GM04503 (cell line): Measurements from ENCODE around the gene PHLDA1.
A peak's percentile ranks its signal among the peaks of the same experiment; 100 is the strongest.
"Not testable (repeated sequence)": the region's sequence is repeated elsewhere in the genome, so short reads cannot be mapped to it uniquely, and the experiment has no call there.

Source experiments
- DNase-seq: peaks from one replicate; pipeline ENCODE4 v3.0.0-alpha.2; 2012; ENCODE audit warnings: low read depth

The PHLDA1 gene

DNA sequence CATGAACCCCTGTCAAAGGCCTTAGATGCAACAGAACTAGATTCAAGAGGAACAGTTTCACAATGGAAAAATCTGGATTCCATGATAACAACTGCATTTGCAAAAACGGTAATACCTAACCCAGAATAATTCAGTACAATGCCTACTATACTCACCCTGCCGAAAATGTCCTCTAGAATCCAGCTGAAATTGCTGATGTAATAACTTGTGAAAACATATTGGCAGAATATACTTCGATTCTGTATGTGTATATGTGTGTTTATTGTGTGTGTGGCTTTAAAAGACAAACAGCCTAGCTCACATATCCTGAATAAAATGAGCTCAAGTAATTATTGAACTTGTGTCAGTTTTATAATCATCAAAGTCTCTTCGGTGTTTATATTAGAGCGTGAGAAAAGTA is 46.0 kb downstream of the PHLDA1 start:
- DNase-seq: no peak

- DNase-seq: no peak
These were observed 46.9 kb downstream of the PHLDA1 start for GRCh38 chr12:75984577-75985182.

DNA sequence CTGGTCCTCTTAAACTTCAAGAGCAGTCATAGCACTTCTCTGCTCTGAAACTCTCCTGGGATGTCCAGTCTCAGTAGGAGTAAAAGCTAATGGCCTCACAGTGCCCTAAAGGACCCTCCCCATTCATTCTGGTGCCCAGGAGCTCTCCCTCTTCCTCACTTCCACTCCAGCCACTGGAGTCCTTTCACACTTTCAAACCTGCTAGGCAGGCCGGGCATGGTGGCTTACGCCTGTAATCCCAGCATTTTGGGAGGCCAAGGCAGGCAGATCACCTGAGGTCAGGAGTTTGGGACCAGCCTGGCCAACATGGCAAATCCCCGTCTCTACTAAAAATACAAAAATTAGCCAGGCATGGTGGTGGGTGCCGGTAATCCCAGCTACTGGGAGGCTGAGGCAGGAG is 47.7 kb downstream of the PHLDA1 start:
- DNase-seq: not testable (repeated sequence)

- no peak for DNase-seq
These were observed 48.5 kb downstream of the PHLDA1 start for GRCh38 chr12:75982979-75983660.

DNA sequence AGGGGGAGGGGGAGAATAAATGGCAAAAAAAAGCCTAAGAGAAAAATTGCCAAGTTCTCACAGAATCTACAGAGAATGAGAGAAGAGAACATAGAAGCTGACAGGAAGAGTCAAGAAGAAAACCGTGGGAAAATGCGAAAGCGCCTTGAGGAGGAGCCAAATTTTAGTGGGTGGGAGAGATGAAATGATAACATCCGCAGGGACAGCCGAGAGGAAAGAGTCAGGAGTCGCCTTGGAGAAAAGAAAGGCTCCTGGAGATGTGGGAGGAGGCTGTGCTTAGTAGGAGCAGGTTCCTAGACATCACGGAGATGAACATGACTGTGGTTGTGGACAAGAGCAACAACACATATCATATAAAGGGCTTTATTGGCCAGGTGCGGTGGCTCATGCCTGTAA is 49.4 kb downstream of the PHLDA1 start:
- no peak for DNase-seq

DNA sequence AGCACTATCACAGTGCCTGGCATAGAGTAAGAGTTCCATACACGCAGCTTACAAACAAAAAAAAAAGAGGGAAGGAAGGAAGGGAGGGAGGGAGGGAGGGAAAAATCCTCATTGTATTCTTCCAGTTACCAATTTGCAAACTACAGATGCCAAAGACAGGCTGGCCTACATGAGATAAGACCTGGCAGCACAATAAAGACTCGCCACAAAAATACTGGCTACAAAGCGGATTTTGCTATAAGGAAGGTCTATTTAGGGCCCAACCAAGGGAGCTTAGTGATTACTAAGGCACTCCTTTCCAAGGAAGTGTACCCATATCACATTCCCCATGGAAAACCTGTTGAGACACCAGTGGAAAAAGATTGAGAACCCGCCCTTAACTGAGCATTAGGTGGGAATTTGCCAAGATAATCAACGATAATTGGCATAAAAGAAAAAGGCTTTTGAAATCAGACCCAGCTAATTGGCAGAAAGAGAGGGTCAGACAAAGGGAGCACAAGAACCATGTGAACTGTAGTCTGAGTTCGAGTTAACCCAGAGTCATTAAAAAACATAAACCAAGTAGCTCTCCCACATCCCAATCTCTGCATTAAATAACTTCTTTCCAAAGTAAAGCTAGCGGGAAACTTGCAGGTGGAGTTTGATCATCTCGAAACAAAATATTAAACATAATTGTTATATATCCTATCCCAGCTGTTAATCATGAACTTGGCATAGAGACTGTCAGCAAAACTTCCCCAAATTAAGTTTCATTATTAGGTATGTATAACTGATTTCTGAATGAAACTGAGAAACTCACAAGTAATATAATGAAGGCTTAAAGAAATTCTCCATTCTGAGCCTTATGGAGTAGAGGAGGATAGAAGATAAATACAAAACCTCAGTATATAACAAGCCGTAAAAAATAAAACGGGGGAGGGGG is 50.1 kb downstream of the PHLDA1 start:
- no peak for DNase-seq

- no peak for DNase-seq
These were observed 52.4 kb downstream of the PHLDA1 start for GRCh38 chr12:75979181-75979580.

GRCh38 chr12:75978677-75979076 is 52.9 kb downstream of the PHLDA1 start:
- DNase-seq: no peak

DNA sequence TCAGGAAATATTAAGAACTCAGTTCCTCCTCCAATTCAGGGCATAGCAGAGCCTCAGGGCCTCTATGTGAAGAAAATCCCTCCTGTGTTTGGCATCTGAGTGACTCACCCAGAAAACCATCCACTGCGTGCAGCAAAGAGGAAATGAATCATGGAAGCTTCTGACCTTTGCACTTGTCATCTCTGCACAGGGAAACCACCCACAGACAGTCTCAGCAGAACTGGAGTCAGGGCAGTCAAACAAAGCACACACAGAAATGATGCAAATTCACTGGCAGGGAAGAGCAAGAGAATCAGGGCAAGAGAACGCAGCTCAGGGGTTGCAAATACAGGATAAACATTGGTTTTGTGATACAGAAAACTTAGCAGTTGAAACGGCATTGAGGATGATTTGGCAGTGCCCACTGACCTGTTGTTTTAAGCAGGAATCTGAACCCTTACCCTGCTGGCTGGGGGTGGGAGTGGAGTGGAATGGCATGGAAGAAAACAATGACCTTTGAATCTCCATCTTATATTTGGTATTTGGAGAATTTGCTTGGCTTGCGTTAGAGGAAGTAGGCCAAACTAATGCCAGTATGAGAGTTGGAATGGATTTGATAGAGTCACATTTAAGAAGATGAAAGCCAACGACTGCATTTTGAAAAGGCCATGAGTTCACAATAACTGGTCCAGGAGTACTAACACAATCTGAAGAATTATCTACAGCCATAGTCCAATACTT is 53.5 kb downstream of the PHLDA1 start:
- DNase-seq: peak; percentile 99

DNA sequence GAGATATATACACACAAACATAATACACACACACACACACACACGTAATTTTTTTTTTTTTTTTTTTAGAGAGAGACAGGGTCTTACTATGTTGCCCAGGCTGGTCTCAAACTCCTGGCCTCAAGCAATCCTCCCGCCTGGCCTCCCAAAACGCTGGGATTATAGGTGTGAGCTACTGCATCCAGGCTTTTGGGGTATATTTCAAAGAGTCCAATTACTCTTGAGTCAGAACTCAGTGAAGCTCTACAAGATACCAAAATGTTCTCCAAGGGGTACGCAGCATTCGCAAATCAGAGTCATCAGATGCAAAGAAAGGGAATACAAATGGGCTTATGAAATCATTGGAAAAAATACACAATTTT is 54.0 kb downstream of the PHLDA1 start:
- DNase-seq: no peak

DNA sequence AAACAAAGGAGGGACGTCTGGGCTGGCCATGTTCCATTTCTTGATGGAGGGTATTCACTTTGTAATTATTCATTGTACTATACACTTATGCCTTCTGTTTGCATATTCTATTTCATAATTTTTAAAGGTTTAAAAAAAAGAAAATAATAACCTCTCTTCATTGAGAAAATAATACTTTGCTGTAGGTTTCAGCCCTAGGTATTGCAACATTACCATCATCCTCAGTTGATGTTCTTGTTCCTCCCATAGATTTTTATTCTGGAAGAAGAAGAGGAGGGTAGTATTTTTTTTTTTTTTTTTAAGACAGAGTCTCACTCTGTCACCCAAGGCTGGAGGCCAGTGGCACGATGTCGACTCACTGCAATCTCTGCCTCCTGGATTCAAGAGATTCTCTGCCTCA is 54.7 kb downstream of the PHLDA1 start:
- DNase-seq: no peak

DNA sequence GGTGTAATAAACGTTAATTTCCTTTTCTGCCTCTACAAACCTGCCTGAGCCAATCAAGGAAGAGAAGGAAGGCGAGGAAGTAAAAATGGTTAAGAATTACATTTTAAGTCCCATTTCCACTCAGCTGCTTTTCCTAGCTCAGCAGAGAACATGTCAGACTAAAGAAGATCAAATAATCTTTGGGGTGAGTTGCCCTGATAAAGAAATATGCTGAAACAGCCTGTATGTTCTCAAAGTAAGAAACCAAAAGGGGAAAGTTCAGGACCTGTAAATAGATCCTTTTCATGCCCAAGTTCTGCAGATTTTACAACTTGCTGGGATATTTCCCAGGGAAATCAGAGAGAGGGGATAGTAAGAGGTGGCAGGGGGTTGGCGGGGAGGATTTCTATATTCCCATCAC is 55.5 kb downstream of the PHLDA1 start:
- no peak for DNase-seq

DNA sequence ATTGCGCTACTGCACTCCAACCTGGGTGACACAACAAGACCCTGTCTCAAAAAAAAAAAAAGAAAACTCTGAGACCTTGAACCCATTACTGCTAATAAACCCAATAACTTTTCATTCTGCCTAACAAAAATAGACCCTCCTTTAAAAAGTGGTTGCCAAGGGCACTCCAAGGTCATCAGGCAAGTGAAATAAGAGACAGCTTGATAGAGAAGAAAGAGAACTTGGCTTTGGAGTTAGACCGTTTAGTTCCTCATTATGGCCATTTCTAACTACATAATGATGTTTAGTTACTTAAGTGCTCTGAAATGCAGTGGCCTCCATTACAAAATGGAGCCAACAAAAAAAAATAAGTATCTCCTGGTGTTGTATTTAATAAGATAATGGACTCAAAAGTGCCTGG is 55.9 kb downstream of the PHLDA1 start:
- DNase-seq: no peak
